Measurements from ENCODE around the gene CGB5.
"Not testable (repeated sequence)": the region's sequence is repeated elsewhere in the genome, so short reads cannot be mapped to it uniquely, and the experiment has no call there.

The CGB5 gene

GRCh38 chr19:49022116-49022515 is 21.5 kb upstream of the CGB5 start:
- no peak for DNase-seq (ENCODE audit: extremely low read depth, low read depth)
- TF ChIP-seq, protein P1, sequence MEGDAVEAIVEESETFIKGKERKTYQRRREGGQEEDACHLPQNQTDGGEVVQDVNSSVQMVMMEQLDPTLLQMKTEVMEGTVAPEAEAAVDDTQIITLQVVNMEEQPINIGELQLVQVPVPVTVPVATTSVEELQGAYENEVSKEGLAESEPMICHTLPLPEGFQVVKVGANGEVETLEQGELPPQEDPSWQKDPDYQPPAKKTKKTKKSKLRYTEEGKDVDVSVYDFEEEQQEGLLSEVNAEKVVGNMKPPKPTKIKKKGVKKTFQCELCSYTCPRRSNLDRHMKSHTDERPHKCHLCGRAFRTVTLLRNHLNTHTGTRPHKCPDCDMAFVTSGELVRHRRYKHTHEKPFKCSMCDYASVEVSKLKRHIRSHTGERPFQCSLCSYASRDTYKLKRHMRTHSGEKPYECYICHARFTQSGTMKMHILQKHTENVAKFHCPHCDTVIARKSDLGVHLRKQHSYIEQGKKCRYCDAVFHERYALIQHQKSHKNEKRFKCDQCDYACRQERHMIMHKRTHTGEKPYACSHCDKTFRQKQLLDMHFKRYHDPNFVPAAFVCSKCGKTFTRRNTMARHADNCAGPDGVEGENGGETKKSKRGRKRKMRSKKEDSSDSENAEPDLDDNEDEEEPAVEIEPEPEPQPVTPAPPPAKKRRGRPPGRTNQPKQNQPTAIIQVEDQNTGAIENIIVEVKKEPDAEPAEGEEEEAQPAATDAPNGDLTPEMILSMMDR (IDR thresholded peaks at IDR 0.05; ENCODE audit: low read depth, low read length, missing control alignments), result no peak
- H3K4me3 ChIP-seq (replicated peaks; ENCODE audit: low read depth, low read length), result no peak overlapping the region

DNA sequence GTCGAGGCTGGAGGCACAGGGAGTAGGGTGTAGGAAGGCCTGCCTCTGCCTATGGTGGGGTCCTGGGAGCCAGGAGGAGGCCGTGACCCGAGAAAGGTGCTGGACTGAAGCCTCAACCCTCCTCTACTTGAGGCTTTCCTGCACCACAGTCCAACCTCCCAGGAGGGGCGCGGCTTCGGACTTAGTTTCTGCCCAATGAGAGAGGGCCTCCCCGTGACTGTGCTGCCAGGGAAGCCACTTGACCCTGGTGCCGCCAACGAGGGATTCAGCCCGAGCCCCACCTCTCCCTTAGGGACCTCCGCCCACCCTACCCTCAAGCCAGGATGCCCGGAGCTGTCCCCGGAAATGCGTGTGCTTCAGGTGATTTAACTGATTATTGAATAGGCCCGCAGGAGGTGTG is 19.4 kb upstream of the CGB5 start, which contains the start of gene CGB3:
CGB3 (minus strand) TSS at position 101 of the 400 bp plus-strand sequence. CDS start 362 bp downstream, outside the sequence.
- DNase-seq (ENCODE audit: extremely low read depth, low read depth); H3K4me3 ChIP-seq (replicated peaks; ENCODE audit: low read depth, low read length): not testable (repeated sequence)

DNA sequence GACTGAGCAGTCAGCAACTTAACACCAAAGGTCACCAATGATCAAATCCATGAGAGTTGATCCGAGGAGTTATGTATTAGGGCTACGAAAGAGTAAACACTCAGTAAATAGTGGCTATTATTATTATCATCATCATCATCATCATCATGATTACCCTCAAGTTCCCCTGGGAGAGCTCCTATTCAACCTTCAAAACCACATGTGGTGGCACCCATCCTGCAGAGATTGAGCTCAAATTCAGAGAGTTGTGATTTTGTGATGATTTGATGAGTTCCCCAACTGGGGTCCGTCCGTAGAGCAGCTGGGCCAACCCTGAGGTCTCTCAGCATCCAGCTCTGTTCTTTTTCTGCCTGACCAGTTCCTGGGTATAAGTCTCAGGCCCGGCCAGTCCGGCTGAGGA is 18.6 kb upstream of the CGB5 start:
- DNase-seq (ENCODE audit: extremely low read depth, low read depth); H3K4me3 ChIP-seq (replicated peaks; ENCODE audit: low read depth, low read length): not testable (repeated sequence)

- not testable (repeated sequence) for DNase-seq (ENCODE audit: extremely low read depth, low read depth); H3K4me3 ChIP-seq (replicated peaks; ENCODE audit: low read depth, low read length)
These were observed 18.0 kb upstream of the CGB5 start for GRCh38 chr19:49025599-49025998.

DNA sequence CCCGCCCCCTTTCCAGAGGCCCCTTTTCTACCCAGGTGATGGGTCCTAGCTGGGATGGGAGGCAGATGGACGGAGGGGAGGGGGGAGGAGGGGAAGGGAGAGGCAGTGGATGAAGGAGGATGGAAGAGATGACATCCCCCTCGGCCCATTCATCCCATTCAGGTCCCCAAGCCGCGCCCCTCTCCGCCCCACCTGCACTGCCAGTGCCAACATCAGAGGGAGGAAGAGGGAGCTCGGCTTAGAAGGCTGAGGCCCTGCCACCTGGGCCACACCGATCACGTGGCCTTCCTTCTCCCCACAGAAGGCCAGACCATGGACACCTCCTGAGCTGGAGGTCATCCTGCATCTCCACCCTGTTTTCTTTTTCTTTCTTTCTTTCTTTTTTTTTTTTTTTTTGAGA is 15.0 kb upstream of the CGB5 start:
- not testable (repeated sequence) for DNase-seq (ENCODE audit: extremely low read depth, low read depth); H3K4me3 ChIP-seq (replicated peaks; ENCODE audit: low read depth, low read length)

DNA sequence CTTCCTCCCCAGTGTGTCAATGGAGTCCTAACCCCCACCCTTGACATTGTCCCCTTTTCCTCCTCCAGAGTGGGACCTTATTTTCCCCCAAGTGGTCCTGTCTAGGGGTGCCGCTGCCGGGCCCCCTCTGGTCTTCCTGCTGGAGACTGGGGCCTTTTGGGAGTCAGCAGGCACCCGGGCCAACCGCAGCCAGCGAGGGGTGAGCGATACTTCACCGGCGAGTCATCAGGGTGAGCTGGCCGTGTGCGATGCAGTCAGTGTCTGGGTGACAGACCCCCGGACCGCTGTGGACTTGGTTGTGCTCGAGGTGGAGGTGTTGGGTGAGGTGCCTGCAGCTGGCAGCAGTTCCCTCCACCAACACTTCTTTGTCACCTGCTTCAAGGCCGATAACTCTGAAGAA is 13.9 kb upstream of the CGB5 start:
- H3K4me3 ChIP-seq (replicated peaks; ENCODE audit: low read depth, low read length); DNase-seq (ENCODE audit: extremely low read depth, low read depth): not testable (repeated sequence)

- not testable (repeated sequence) for H3K4me3 ChIP-seq (replicated peaks; ENCODE audit: low read depth, low read length); DNase-seq (ENCODE audit: extremely low read depth, low read depth)
These were observed 13.3 kb upstream of the CGB5 start for GRCh38 chr19:49030323-49030722.

- TF ChIP-seq, protein P1 (IDR thresholded peaks at IDR 0.05; ENCODE audit: low read depth, low read length, missing control alignments), result peak; percentile 50
These were observed 11.9 kb upstream of the CGB5 start, which contains the start of gene CGB2 for GRCh38 chr19:49031642-49032301. CGB2 (plus strand) TSS chr19:49031890; CDS start chr19:49032096, 206 bp downstream.

DNA sequence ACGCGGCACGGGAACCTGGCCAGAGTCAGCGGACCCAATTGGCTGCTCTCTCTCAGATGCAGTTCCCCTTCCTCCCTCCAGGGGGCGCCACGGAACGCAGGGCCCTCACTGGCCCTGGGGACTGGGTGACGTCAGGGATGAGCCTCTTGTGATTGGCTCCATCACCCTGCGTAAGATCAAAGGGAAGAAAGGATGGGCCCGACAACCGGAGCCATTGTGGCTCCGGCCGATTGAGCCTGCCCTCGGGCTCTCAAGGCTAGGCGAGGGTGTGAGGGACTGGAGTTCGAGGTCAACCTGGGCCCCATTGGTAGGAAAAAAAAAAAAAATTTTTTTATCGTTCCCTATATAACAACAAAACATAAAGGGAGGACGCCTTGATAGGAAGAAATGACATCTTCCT is 6.8 kb upstream of the CGB5 start, which contains the start of gene CGB1:
CGB1 (minus strand) TSS at position 81 of the 400 bp plus-strand sequence. CDS start 184 bp downstream, outside the sequence.
- DNase-seq (ENCODE audit: extremely low read depth, low read depth); H3K4me3 ChIP-seq (replicated peaks; ENCODE audit: low read depth, low read length): not testable (repeated sequence)
- TF ChIP-seq, protein P1 (IDR thresholded peaks at IDR 0.05; ENCODE audit: low read depth, low read length, missing control alignments), result peak; percentile 61

More at GRCh38 chr19:49031642-49032301, 11.9 kb upstream of the CGB5 start, which contains the start of gene CGB2:
- not testable (repeated sequence) for H3K4me3 ChIP-seq (replicated peaks; ENCODE audit: low read depth, low read length); DNase-seq (ENCODE audit: extremely low read depth, low read depth)

DNA sequence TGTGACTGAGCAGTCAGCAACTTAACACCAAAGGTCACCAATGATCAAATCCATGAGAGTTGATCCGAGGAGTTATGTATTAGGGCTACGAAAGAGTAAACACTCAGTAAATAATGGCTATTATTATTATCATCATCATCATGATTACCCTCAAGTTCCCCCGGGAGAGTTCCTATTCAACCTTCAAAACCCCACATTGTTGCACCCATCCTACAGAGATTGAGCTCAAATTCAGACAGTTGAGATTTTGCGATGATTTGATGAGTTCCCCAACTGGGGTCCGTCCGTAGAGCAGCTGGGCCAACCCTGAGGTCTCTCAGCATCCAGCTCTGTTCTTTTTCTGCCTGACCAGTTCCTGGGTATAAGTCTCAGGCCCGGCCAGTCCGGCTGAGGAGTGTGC is 5.5 kb upstream of the CGB5 start:
- H3K4me3 ChIP-seq (replicated peaks; ENCODE audit: low read depth, low read length); DNase-seq (ENCODE audit: extremely low read depth, low read depth): not testable (repeated sequence)

DNA sequence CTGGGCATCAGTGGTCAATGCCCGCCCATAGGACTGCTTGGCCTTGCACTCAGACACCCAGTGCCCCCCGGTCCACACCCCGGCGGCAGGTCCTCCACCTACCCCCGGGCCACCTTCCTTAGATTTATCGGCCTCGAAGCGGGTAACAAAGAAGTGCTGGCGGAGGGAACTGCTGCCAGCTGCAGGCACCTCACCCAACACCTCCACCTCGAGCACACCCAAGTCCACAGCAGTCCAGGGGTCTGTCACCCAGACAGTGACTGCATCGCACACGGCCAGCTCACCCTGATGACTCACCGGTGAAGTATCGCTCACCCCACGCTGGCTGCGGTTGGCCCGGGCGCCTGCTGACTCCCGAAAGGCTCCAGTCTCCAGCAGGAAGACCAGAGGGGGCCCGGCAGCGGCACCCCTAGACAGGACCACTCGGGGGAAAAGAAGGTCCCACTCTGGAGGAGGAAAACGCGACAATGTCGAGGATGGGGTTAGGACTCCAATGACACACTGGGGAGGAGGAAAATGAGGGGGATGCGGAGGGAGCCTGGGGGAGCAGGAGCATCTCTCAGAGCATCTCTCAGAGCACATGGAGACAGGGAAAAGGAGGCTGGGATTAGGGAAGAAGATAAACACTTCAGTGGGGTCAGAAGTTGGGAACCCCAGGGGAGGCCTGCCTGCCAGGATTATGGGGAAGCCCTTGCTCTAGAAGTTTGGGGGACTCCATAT is 4.9 kb upstream of the CGB5 start:
- not testable (repeated sequence) for H3K4me3 ChIP-seq (replicated peaks; ENCODE audit: low read depth, low read length); DNase-seq (ENCODE audit: extremely low read depth, low read depth)

DNA sequence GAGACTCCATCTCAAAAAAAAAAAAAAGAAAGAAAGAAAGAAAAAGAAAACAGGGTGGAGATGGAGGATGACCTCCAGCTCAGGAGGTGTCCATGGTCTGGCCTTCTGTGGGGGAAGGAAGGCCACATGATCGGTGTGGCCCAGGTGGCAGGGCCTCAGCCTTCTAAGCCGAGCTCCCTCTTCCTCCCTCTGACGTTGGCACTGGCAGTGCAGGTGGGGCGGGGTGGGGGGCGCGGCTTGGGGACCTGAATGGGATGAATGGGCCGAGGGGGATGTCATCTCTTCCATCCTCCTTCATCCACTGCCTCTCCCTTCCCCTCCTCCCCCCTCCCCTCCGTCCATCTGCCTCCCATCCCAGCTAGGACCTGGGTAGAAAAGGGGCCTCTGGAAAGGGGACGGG is 3.9 kb upstream of the CGB5 start:
- not testable (repeated sequence) for H3K4me3 ChIP-seq (replicated peaks; ENCODE audit: low read depth, low read length); DNase-seq (ENCODE audit: extremely low read depth, low read depth)

All from HFF-Myc (cell line).